Activated CD4-positive, alpha-beta memory T cell treated with anti-CD3 and anti-CD28 coated beads, Interleukin-2, amount 10 ng/mL, durations not matched to agents 7 days and 5 days (primary cell): Measurements from ENCODE around the gene PRKCA. TPM values are rescaled to one million over a fixed set of nuclear protein-coding genes. Genes with fewer than 3 reads are reported as not detected.
"Not testable (repeated sequence)": the region's sequence is repeated elsewhere in the genome, so short reads cannot be mapped to it uniquely, and the experiment has no call there.

Experiments used
- CTCF ChIA-PET: fragments of 350-600 bp; sonication (Branson Sonifier 250); formaldehyde crosslinking; loops from one replicate; lab custom pipeline; 2021; ENCODE audit warnings: antibody characterized with exemption, inconsistent platforms; lab: Charles Lee
- POLR2A ChIA-PET: fragments of 350-600 bp; sonication (Branson Sonifier 250); formaldehyde crosslinking; loops from one replicate; lab custom pipeline; 2021; ENCODE audit warnings: antibody characterized with exemption; lab: Charles Lee
- DNase-seq: peaks from one replicate; pipeline ENCODE4 v3.0.0-alpha.2; 2020
- H3K27ac Mint-ChIP-seq: one replicate; pipeline ENCODE4 v1.8.0; 2021; ENCODE audit warnings: mild to moderate bottlenecking, mixed read lengths
- H3K27me3 Mint-ChIP-seq: one replicate; pipeline ENCODE4 v1.8.0; 2021; ENCODE audit warnings: mixed read lengths
- H3K36me3 Mint-ChIP-seq: one replicate; pipeline ENCODE4 v1.8.0; 2021; ENCODE audit warnings: low read depth, mixed read lengths
- H3K4me1 Mint-ChIP-seq: one replicate; pipeline ENCODE4 v1.8.0; 2021; ENCODE audit warnings: mixed read lengths
- H3K4me3 Mint-ChIP-seq: one replicate; pipeline ENCODE4 v1.8.0; 2021; ENCODE audit warnings: mild to moderate bottlenecking, mixed read lengths
- H3K9me3 Mint-ChIP-seq: one replicate; pipeline ENCODE4 v1.8.0; 2021; ENCODE audit warnings: mixed read lengths
- total RNA-seq, 2 experiments: library from RNA; stranded (reverse); gene quantifications; one replicate each; pipeline ENCODE4 v1.2.3, GENCODE V29; 2021

PRKCA gene
- total RNA-seq, 2 experiments from 2014 or later: 57.6 to 61.3 TPM

- H3K4me1 Mint-ChIP-seq: peaks cover 63% of the 10 kb centered on the region
- DNase-seq, H3K4me3 Mint-ChIP-seq, H3K9me3 Mint-ChIP-seq, H3K27me3 Mint-ChIP-seq: not testable (repeated sequence)
- CTCF ChIA-PET: interaction anchor here (0.7 to 3.1 kb wide), 5 partner anchors 12 to 512 kb away, joined by 3 to 13 read pairs (median 4); no protein-coding TSS in a partner anchor
- POLR2A ChIA-PET: interaction anchor here (0.7 to 1.0 kb wide), 2 partner anchors 63 to 80 kb away, joined by 3 to 4 read pairs; no protein-coding TSS in a partner anchor
- peak overlapping the region; percentile 82 for H3K27ac Mint-ChIP-seq
- peaks cover 18% of the 10 kb centered on the region for H3K36me3 Mint-ChIP-seq
Observed at GRCh38 chr17:66713021-66713532, 410.7 kb downstream of the PRKCA start.

GRCh38 chr17:66713533-66714042 lies 411.2 kb downstream of the PRKCA start:
- Mint-ChIP-seq H3K4me1 (peaks cover 63% of the 10 kb centered on the region), H3K27ac (peak overlapping the region; percentile 82), H3K27me3 (no peaks in the 10 kb centered on the region), H3K9me3 (no peaks in the 10 kb centered on the region), H3K36me3 (peaks cover 20% of the 10 kb centered on the region), H3K4me3 (no peak overlapping the region)
- ChIA-PET POLR2A (interaction anchor here (0.7 to 1.6 kb wide), 4 partner anchors 9 to 80 kb away, joined by 3 to 4 read pairs (median 4); no protein-coding TSS in a partner anchor), CTCF (interaction anchor here (0.7 to 3.1 kb wide), 7 partner anchors 12 to 581 kb away, joined by 3 to 13 read pairs (median 3); no protein-coding TSS in a partner anchor)
- peak; percentile 71 for DNase-seq

- no peaks in the 10 kb centered on the region for H3K9me3 Mint-ChIP-seq
- peaks cover 25% of the 10 kb centered on the region for H3K36me3 Mint-ChIP-seq
- no peak for DNase-seq
- peak overlapping the region; percentile 82 for H3K27ac Mint-ChIP-seq
- H3K4me3 Mint-ChIP-seq: no peak overlapping the region
- POLR2A ChIA-PET: interaction anchor here (0.7 to 1.6 kb wide), 4 partner anchors 10 to 81 kb away, joined by 3 to 4 read pairs (median 4); no protein-coding TSS in a partner anchor
- peaks cover 63% of the 10 kb centered on the region for H3K4me1 Mint-ChIP-seq
- no peaks in the 10 kb centered on the region for H3K27me3 Mint-ChIP-seq
- CTCF ChIA-PET: interaction anchor here (0.7 to 3.1 kb wide), 9 partner anchors 8 to 580 kb away, joined by 3 to 13 read pairs (median 3); no protein-coding TSS in a partner anchor
Observed at GRCh38 chr17:66714046-66715023, 411.9 kb downstream of the PRKCA start.

GRCh38 chr17:66715076-66715675 lies 412.8 kb downstream of the PRKCA start:
- ChIA-PET POLR2A (interaction anchor here (1.6 kb wide), 1 partner anchor 10 kb away, joined by 4 read pairs; no protein-coding TSS in a partner anchor), CTCF (interaction anchor here (0.9 to 2.2 kb wide), 4 partner anchors 10 to 191 kb away, joined by 3 to 13 read pairs (median 5); no protein-coding TSS in a partner anchor)
- H3K27me3 Mint-ChIP-seq: no peaks in the 10 kb centered on the region
- no peak overlapping the region for H3K4me3 Mint-ChIP-seq
- peaks cover 21% of the 10 kb centered on the region for H3K36me3 Mint-ChIP-seq
- H3K4me1 Mint-ChIP-seq: peaks cover 58% of the 10 kb centered on the region
- H3K27ac Mint-ChIP-seq: peak overlapping the region; percentile 82
- H3K9me3 Mint-ChIP-seq: no peaks in the 10 kb centered on the region
- DNase-seq: no peak

- no peaks in the 10 kb centered on the region for H3K9me3 Mint-ChIP-seq
- DNase-seq: peak; percentile 25
- peaks cover 18% of the 10 kb centered on the region for H3K36me3 Mint-ChIP-seq
- H3K27me3 Mint-ChIP-seq: no peaks in the 10 kb centered on the region
- peak overlapping the region; percentile 82 for H3K27ac Mint-ChIP-seq
- no peak overlapping the region for H3K4me3 Mint-ChIP-seq
- ChIA-PET CTCF (no interaction called here), POLR2A (no interaction called here)
- H3K4me1 Mint-ChIP-seq: peaks cover 54% of the 10 kb centered on the region
Observed at GRCh38 chr17:66715745-66716156, 413.3 kb downstream of the PRKCA start.

- POLR2A ChIA-PET: no interaction called here
- CTCF ChIA-PET: interaction anchor here (2.2 kb wide), 1 partner anchor 11 kb away, joined by 9 read pairs; no protein-coding TSS in a partner anchor
- no peak for DNase-seq
Observed at GRCh38 chr17:66716236-66717026, 414.0 kb downstream of the PRKCA start.

GRCh38 chr17:66717641-66718058 lies 415.2 kb downstream of the PRKCA start:
- POLR2A ChIA-PET: no interaction called here
- no peak overlapping the region for H3K4me3 Mint-ChIP-seq
- DNase-seq: no peak
- no peaks in the 10 kb centered on the region for H3K9me3 Mint-ChIP-seq
- peaks cover 18% of the 10 kb centered on the region for H3K36me3 Mint-ChIP-seq
- H3K27ac Mint-ChIP-seq: no peak overlapping the region
- CTCF ChIA-PET: interaction anchor here (0.9 to 2.2 kb wide), 2 partner anchors 10 to 67 kb away, joined by 3 to 9 read pairs; no protein-coding TSS in a partner anchor
- peaks cover 37% of the 10 kb centered on the region for H3K4me1 Mint-ChIP-seq
- no peaks in the 10 kb centered on the region for H3K27me3 Mint-ChIP-seq

More at GRCh38 chr17:66716236-66717026, 414.0 kb downstream of the PRKCA start:
- H3K27ac Mint-ChIP-seq: peak overlapping the region; percentile 50
- no peaks in the 10 kb centered on the region for H3K27me3 Mint-ChIP-seq
- peaks cover 49% of the 10 kb centered on the region for H3K4me1 Mint-ChIP-seq
- H3K9me3 Mint-ChIP-seq: no peaks in the 10 kb centered on the region
- peaks cover 18% of the 10 kb centered on the region for H3K36me3 Mint-ChIP-seq
- no peak overlapping the region for H3K4me3 Mint-ChIP-seq

- H3K36me3 Mint-ChIP-seq: peaks cover 15% of the 10 kb centered on the region
- peaks cover 19% of the 10 kb centered on the region for H3K4me1 Mint-ChIP-seq
- H3K27me3 Mint-ChIP-seq: no peaks in the 10 kb centered on the region
- POLR2A ChIA-PET: no interaction called here
- H3K27ac Mint-ChIP-seq: no peak overlapping the region
- DNase-seq: no peak
- CTCF ChIA-PET: no interaction called here
- H3K9me3 Mint-ChIP-seq: no peaks in the 10 kb centered on the region
- no peak overlapping the region for H3K4me3 Mint-ChIP-seq
Observed at GRCh38 chr17:66720027-66720426, 417.6 kb downstream of the PRKCA start.

- Mint-ChIP-seq H3K4me3 (no peak overlapping the region), H3K27me3 (no peaks in the 10 kb centered on the region), H3K36me3 (peaks cover 15% of the 10 kb centered on the region), H3K4me1 (peaks cover 19% of the 10 kb centered on the region), H3K27ac (no peak overlapping the region), H3K9me3 (no peaks in the 10 kb centered on the region)
- ChIA-PET POLR2A (no interaction called here), CTCF (no interaction called here)
- no peak for DNase-seq
Observed at GRCh38 chr17:66720567-66720966, 418.2 kb downstream of the PRKCA start.

- H3K36me3 Mint-ChIP-seq: peaks cover 12% of the 10 kb centered on the region
- no peak overlapping the region for H3K4me3 Mint-ChIP-seq
- POLR2A ChIA-PET: no interaction called here
- no peak for DNase-seq
- CTCF ChIA-PET: interaction anchor here (0.5 kb wide), 1 partner anchor 8 kb away, joined by 3 read pairs; no protein-coding TSS in a partner anchor
- no peaks in the 10 kb centered on the region for H3K9me3 Mint-ChIP-seq
- H3K4me1 Mint-ChIP-seq: peaks cover 21% of the 10 kb centered on the region
- no peaks in the 10 kb centered on the region for H3K27me3 Mint-ChIP-seq
- no peak overlapping the region for H3K27ac Mint-ChIP-seq
Observed at GRCh38 chr17:66722341-66722740, 419.9 kb downstream of the PRKCA start.

- CTCF ChIA-PET: interaction anchor here (0.9 to 2.4 kb wide), 2 partner anchors 11 to 505 kb away, joined by 3 to 13 read pairs; no protein-coding TSS in a partner anchor
- Mint-ChIP-seq H3K36me3 (no peaks in the 10 kb centered on the region), H3K27me3 (no peaks in the 10 kb centered on the region), H3K4me1 (peaks cover 33% of the 10 kb centered on the region), H3K4me3 (no peak overlapping the region), H3K9me3 (no peaks in the 10 kb centered on the region), H3K27ac (peak overlapping the region; percentile 70)
- POLR2A ChIA-PET: interaction anchor here (0.9 kb wide), 1 partner anchor 10 kb away, joined by 4 read pairs; no protein-coding TSS in a partner anchor
- no peak for DNase-seq
Observed at GRCh38 chr17:66724581-66725341, 422.3 kb downstream of the PRKCA start.
